ENCODE results near the gene ATP5F1D. TPM values are rescaled to one million over a fixed set of nuclear protein-coding genes. Genes with fewer than 3 reads are reported as not detected.

The ATP5F1D gene
- total and polyA plus RNA-seq, 2 experiments from 2014 or later = 139 to 396 TPM

DNA sequence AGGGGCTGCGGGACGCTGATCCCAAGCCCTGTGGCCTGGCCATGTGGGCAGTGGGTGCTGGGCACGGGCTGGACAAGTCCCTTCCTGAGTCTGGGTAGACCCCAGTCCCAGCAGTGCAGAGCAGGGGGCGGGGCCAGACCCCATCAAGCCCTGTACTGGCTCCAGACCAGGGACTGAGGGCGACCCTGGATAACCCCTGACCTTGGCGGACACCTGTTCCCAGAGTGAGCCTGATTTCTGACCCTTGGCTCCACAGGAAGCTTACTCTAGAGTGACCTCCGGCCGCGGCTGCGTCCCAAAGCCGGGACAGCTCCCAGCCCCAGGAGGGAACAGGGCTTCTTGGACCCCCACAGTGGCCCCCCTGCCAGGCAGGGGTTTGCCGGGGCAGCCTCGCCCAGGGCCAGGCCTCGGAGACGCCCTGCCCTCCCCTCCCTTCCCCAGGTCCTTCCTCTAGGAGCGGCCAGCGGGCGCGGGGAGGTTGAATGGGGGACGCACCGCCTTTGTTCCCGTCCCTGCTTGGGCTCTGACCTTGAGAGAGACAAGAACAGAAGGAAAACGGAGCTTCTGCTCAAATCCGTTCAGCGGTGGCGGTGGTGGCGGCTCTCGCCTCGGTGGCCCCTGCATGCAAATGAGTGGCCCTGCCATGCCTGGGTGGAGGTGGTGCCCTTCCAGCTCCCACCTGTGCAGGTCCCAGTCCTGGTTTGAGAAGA is 41.8 kb downstream of the ATP5F1D start (continued):
- TF ChIP-seq, protein P1, sequence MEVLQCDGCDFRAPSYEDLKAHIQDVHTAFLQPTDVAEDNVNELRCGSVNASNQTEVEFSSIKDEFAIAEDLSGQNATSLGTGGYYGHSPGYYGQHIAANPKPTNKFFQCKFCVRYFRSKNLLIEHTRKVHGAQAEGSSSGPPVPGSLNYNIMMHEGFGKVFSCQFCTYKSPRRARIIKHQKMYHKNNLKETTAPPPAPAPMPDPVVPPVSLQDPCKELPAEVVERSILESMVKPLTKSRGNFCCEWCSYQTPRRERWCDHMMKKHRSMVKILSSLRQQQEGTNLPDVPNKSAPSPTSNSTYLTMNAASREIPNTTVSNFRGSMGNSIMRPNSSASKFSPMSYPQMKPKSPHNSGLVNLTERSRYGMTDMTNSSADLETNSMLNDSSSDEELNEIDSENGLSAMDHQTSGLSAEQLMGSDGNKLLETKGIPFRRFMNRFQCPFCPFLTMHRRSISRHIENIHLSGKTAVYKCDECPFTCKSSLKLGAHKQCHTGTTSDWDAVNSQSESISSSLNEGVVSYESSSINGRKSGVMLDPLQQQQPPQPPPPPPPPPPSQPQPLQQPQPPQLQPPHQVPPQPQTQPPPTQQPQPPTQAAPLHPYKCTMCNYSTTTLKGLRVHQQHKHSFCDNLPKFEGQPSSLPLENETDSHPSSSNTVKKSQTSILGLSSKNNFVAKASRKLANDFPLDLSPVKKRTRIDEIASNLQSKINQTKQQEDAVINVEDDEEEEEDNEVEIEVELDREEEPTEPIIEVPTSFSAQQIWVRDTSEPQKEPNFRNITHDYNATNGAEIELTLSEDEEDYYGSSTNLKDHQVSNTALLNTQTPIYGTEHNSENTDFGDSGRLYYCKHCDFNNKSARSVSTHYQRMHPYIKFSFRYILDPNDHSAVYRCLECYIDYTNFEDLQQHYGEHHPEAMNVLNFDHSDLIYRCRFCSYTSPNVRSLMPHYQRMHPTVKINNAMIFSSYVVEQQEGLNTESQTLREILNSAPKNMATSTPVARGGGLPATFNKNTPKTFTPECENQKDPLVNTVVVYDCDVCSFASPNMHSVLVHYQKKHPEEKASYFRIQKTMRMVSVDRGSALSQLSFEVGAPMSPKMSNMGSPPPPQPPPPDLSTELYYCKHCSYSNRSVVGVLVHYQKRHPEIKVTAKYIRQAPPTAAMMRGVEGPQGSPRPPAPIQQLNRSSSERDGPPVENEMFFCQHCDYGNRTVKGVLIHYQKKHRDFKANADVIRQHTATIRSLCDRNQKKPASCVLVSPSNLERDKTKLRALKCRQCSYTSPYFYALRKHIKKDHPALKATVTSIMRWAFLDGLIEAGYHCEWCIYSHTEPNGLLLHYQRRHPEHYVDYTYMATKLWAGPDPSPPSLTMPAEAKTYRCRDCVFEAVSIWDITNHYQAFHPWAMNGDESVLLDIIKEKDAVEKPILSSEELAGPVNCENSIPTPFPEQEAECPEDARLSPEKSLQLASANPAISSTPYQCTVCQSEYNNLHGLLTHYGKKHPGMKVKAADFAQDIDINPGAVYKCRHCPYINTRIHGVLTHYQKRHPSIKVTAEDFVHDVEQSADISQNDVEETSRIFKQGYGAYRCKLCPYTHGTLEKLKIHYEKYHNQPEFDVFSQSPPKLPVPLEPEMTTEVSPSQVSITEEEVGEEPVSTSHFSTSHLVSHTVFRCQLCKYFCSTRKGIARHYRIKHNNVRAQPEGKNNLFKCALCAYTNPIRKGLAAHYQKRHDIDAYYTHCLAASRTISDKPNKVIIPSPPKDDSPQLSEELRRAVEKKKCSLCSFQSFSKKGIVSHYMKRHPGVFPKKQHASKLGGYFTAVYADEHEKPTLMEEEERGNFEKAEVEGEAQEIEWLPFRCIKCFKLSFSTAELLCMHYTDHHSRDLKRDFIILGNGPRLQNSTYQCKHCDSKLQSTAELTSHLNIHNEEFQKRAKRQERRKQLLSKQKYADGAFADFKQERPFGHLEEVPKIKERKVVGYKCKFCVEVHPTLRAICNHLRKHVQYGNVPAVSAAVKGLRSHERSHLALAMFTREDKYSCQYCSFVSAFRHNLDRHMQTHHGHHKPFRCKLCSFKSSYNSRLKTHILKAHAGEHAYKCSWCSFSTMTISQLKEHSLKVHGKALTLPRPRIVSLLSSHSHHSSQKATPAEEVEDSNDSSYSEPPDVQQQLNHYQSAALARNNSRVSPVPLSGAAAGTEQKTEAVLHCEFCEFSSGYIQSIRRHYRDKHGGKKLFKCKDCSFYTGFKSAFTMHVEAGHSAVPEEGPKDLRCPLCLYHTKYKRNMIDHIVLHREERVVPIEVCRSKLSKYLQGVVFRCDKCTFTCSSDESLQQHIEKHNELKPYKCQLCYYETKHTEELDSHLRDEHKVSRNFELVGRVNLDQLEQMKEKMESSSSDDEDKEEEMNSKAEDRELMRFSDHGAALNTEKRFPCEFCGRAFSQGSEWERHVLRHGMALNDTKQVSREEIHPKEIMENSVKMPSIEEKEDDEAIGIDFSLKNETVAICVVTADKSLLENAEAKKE (CRISPR knock-in tag; IDR thresholded peaks at IDR 0.05) = no peak
- TF ChIP-seq STAT1 (IDR thresholded peaks at IDR 0.05; ENCODE audit: unreplicated experiment) (no peak), JUNB (IDR thresholded peaks at IDR 0.05; ENCODE audit: unreplicated experiment) (no peak)
- TF ChIP-seq, protein P2, sequence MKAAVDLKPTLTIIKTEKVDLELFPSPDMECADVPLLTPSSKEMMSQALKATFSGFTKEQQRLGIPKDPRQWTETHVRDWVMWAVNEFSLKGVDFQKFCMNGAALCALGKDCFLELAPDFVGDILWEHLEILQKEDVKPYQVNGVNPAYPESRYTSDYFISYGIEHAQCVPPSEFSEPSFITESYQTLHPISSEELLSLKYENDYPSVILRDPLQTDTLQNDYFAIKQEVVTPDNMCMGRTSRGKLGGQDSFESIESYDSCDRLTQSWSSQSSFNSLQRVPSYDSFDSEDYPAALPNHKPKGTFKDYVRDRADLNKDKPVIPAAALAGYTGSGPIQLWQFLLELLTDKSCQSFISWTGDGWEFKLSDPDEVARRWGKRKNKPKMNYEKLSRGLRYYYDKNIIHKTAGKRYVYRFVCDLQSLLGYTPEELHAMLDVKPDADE (IDR thresholded peaks at IDR 0.05) = no peak

DNA sequence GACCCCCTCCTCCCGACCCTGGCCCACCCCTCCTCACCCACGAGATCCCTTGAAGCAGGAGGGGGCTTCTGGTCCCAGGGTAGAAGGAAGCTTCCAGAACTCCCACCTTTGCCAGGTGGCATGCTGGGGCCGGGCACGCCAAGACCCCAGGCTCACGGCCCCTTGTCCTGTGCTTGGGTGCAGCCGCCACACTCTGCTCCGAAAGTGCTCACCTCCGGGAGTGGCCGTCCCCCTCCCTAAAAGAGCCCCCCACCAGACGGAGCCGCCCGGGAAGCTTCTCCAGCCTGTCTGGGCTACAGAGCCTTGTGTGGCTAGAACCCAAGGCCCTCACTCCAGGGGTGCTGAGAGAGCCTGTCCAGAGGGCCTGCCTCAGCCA is 42.4 kb downstream of the ATP5F1D start:
- no peak for ATAC-seq
- TF ChIP-seq, protein P3, sequence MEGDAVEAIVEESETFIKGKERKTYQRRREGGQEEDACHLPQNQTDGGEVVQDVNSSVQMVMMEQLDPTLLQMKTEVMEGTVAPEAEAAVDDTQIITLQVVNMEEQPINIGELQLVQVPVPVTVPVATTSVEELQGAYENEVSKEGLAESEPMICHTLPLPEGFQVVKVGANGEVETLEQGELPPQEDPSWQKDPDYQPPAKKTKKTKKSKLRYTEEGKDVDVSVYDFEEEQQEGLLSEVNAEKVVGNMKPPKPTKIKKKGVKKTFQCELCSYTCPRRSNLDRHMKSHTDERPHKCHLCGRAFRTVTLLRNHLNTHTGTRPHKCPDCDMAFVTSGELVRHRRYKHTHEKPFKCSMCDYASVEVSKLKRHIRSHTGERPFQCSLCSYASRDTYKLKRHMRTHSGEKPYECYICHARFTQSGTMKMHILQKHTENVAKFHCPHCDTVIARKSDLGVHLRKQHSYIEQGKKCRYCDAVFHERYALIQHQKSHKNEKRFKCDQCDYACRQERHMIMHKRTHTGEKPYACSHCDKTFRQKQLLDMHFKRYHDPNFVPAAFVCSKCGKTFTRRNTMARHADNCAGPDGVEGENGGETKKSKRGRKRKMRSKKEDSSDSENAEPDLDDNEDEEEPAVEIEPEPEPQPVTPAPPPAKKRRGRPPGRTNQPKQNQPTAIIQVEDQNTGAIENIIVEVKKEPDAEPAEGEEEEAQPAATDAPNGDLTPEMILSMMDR (conservative IDR thresholded peaks at IDR 0.05; ENCODE audit: low read depth in 2 of 2) = no peak
- no peak for TF ChIP-seq EZH2 (IDR thresholded peaks at IDR 0.05; ENCODE audit: low read depth, unreplicated experiment)
- no peak for TF ChIP-seq CREB1 (CRISPR knock-in tag; IDR thresholded peaks at IDR 0.05; ENCODE audit: low read depth)
- peaks cover 7% of the 10 kb centered on the region; the same call in 2 of the 3 replicates for H3K36me3 Mint-ChIP-seq (ENCODE audit: low read depth)
- H3K9me3 Mint-ChIP-seq = no peaks in the 10 kb centered on the region; the same call in 2 of the 3 replicates
- H3K27me3 Mint-ChIP-seq (ENCODE audit: insufficient read depth, low read depth, poor library complexity) = peaks cover 26% of the 10 kb centered on the region
- no peak for DNase-seq (ENCODE audit: low spot score)
- H3K4me3 Mint-ChIP-seq = peak overlapping the region; percentile 27; the same call in 1 of the 3 replicates
- no peaks in the 10 kb centered on the region for H3K9me2 ChIP-seq (ENCODE audit: insufficient read depth)
- H4K20me1 ChIP-seq (replicated peaks; ENCODE audit: insufficient read depth) = no peaks in the 10 kb centered on the region
- peaks cover 30% of the 10 kb centered on the region for H3F3A ChIP-seq (replicated peaks; ENCODE audit: low read depth)
- no peaks in the 10 kb centered on the region for H3K79me2 ChIP-seq (replicated peaks; ENCODE audit: insufficient read depth)
- H3K36me3 ChIP-seq (ENCODE audit: insufficient read depth) = no peaks in the 10 kb centered on the region
- no peak overlapping the region for H3K27ac Mint-ChIP-seq
- peaks cover 26% of the 10 kb centered on the region for H3K27me3 ChIP-seq (ENCODE audit: insufficient read depth)
- no peak overlapping the region for H3K27ac ChIP-seq (ENCODE audit: low read depth)
- no peak overlapping the region for H2AFZ ChIP-seq
- no peak overlapping the region for H3K4me3 ChIP-seq
- no peaks in the 10 kb centered on the region for H3K4me1 ChIP-seq (ENCODE audit: insufficient read depth)
- H3K4me2 ChIP-seq = no peak overlapping the region
- peaks cover 18% of the 10 kb centered on the region for H3K4me1 Mint-ChIP-seq

All from GM23338 (cell line).